Measurements from ENCODE around the gene PRRG1. TPM values are rescaled to one million over a fixed set of nuclear protein-coding genes. Genes with fewer than 3 reads are reported as not detected.

Gene PRRG1
- total and polyA plus RNA-seq, 2 of the 13 experiments (the other 11 are each of a cell fraction or from before 2014, with no cell fraction given): 5.0 to 11.0 TPM

DNA sequence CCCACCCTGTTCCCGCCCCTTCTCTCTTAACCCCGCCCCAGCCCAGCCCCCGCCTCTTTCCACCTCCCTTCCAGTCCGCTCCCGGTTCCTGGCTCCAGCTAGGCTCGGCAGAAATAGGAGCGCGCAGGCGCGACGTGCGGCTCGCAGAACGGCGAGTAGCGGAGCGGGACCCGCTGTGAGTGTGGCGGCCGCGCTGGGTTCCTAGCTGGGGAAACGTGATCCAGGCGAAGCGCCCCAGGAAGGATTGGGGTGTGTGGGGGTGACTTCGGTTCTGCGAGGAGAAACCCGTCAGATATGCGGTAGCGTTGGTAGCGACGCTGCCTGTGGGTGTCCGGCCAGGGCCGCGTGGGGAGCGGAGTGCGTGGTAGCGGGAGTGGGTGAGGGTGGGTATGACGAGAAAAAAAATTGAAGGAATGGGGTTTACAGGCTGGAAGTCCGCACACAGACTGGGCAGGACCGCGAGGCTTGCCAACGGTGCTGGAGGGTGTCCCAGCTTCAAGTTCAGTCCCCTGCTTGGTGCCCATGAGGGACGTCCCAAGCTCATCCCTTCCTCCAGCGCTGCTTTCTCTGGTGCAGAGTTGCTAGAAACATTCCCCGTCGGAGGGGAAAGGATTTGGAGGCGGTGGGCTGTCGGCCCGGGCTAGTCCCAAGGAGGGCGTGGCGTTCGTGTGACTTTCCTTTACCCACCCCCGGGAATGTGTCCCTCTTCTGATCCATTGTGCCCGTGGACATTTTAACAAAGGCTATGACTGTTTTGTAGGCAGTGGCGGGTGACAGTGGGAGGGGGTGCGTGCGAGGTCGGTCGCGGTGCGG, at the start of gene PRRG1 (continued):
- TF ChIP-seq PHF20 (CRISPR knock-in tag; IDR thresholded peaks at IDR 0.05) (0 out of 2 replicates have a peak, but pooled peaks have one; percentile 27), ELF3 (CRISPR knock-in tag; IDR thresholded peaks at IDR 0.05) (0 out of 2 replicates have a peak, but pooled peaks have one; percentile 12), ZNF883 (CRISPR knock-in tag; IDR thresholded peaks at IDR 0.05; ENCODE audit: not compliant biosample characterization) (peak; percentile 27), ZNF251 (CRISPR knock-in tag; IDR thresholded peaks at IDR 0.05) (no peak), SPEN (CRISPR knock-in tag; IDR thresholded peaks at IDR 0.05; ENCODE audit: low read depth) (no peak), ASH2L (IDR thresholded peaks at IDR 0.05; ENCODE audit: insufficient read length, low read depth, low read length) (peak; percentile 61), ERF (CRISPR knock-in tag; IDR thresholded peaks at IDR 0.05) (0 out of 2 replicates have a peak, but pooled peaks have one; percentile 19), POLR2AphosphoS5 (IDR thresholded peaks at IDR 0.05; ENCODE audit: low read depth, low read length) (peak; percentile 64), ZFY (CRISPR knock-in tag; IDR thresholded peaks at IDR 0.05) (peak; percentile 40; the same call in 1 of the 2 replicates)
- TF ChIP-seq, protein P1, sequence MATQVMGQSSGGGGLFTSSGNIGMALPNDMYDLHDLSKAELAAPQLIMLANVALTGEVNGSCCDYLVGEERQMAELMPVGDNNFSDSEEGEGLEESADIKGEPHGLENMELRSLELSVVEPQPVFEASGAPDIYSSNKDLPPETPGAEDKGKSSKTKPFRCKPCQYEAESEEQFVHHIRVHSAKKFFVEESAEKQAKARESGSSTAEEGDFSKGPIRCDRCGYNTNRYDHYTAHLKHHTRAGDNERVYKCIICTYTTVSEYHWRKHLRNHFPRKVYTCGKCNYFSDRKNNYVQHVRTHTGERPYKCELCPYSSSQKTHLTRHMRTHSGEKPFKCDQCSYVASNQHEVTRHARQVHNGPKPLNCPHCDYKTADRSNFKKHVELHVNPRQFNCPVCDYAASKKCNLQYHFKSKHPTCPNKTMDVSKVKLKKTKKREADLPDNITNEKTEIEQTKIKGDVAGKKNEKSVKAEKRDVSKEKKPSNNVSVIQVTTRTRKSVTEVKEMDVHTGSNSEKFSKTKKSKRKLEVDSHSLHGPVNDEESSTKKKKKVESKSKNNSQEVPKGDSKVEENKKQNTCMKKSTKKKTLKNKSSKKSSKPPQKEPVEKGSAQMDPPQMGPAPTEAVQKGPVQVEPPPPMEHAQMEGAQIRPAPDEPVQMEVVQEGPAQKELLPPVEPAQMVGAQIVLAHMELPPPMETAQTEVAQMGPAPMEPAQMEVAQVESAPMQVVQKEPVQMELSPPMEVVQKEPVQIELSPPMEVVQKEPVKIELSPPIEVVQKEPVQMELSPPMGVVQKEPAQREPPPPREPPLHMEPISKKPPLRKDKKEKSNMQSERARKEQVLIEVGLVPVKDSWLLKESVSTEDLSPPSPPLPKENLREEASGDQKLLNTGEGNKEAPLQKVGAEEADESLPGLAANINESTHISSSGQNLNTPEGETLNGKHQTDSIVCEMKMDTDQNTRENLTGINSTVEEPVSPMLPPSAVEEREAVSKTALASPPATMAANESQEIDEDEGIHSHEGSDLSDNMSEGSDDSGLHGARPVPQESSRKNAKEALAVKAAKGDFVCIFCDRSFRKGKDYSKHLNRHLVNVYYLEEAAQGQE (IDR thresholded peaks at IDR 0.05; ENCODE audit: borderline replicate concordance in 1 of 2, low read depth in 1 of 2, low read length in 2 of 2): no peak
- TF ChIP-seq, protein P2, sequence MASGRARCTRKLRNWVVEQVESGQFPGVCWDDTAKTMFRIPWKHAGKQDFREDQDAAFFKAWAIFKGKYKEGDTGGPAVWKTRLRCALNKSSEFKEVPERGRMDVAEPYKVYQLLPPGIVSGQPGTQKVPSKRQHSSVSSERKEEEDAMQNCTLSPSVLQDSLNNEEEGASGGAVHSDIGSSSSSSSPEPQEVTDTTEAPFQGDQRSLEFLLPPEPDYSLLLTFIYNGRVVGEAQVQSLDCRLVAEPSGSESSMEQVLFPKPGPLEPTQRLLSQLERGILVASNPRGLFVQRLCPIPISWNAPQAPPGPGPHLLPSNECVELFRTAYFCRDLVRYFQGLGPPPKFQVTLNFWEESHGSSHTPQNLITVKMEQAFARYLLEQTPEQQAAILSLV (CRISPR knock-in tag; IDR thresholded peaks at IDR 0.05; ENCODE audit: borderline replicate concordance): 0 out of 2 replicates have a peak, but pooled peaks have one; percentile 22
- TF ChIP-seq, protein P3, sequence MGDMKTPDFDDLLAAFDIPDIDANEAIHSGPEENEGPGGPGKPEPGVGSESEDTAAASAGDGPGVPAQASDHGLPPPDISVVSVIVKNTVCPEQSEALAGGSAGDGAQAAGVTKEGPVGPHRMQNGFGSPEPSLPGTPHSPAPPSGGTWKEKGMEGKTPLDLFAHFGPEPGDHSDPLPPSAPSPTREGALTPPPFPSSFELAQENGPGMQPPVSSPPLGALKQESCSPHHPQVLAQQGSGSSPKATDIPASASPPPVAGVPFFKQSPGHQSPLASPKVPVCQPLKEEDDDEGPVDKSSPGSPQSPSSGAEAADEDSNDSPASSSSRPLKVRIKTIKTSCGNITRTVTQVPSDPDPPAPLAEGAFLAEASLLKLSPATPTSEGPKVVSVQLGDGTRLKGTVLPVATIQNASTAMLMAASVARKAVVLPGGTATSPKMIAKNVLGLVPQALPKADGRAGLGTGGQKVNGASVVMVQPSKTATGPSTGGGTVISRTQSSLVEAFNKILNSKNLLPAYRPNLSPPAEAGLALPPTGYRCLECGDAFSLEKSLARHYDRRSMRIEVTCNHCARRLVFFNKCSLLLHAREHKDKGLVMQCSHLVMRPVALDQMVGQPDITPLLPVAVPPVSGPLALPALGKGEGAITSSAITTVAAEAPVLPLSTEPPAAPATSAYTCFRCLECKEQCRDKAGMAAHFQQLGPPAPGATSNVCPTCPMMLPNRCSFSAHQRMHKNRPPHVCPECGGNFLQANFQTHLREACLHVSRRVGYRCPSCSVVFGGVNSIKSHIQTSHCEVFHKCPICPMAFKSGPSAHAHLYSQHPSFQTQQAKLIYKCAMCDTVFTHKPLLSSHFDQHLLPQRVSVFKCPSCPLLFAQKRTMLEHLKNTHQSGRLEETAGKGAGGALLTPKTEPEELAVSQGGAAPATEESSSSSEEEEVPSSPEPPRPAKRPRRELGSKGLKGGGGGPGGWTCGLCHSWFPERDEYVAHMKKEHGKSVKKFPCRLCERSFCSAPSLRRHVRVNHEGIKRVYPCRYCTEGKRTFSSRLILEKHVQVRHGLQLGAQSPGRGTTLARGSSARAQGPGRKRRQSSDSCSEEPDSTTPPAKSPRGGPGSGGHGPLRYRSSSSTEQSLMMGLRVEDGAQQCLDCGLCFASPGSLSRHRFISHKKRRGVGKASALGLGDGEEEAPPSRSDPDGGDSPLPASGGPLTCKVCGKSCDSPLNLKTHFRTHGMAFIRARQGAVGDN (CRISPR knock-in tag; IDR thresholded peaks at IDR 0.05): peak; percentile 73

Data from HepG2 (cell line).